K562 (cell line): ENCODE results near the gene KLK3. TPM values are rescaled to one million over a fixed set of nuclear protein-coding genes. Genes with fewer than 3 reads are reported as not detected.

Experiments
- CEBPB ChIP-seq: fragments of 450-650 bp; IDR thresholded peaks from 2 replicates; pipeline ENCODE4 v1.6.1; 2016; ENCODE audit warnings: missing genetic modification characterization, missing compliant biosample characterization
- CHD4 ChIP-seq: fragments of 200-600 bp; sonication (generic); IDR thresholded peaks from 3 replicates; pipeline ENCODE4 v1.6.1; 2012; ENCODE audit warnings: low read depth, mild to moderate bottlenecking, mixed read lengths, low read length, inconsistent platforms; ENCODE audit not compliant: insufficient read depth, insufficient replicate concordance, poor library complexity, severe bottlenecking
- CXXC5 ChIP-seq: fragments of 250-450 bp; sonication (Bioruptor Pico); IDR thresholded peaks from 2 replicates; pipeline ENCODE4 v1.8.0; 2022; ENCODE audit warnings: inconsistent platforms, mild to moderate bottlenecking, moderate library complexity
- EGR1 ChIP-seq: fragments of 450-650 bp; conservative IDR thresholded peaks from 2 replicates; pipeline ENCODE4 v1.6.1; 2017; ENCODE audit warnings: mild to moderate bottlenecking
- ETV5 ChIP-seq: sonication (generic); formaldehyde crosslinking; IDR thresholded peaks from 2 replicates; pipeline ENCODE4 v1.4.0; 2020; ENCODE audit warnings: low read depth, mild to moderate bottlenecking, missing genetic modification reagents
- HNRNPH1 ChIP-seq: fragments of 200-400 bp; formaldehyde crosslinking; optimal IDR thresholded peaks from 2 replicates; pipeline ENCODE3; 2017; ENCODE audit warnings: low read depth, mild to moderate bottlenecking, low read length, moderate library complexity
- LCOR ChIP-seq: sonication (generic); formaldehyde crosslinking; IDR thresholded peaks from 2 replicates; pipeline ENCODE4 v1.8.0; 2022; ENCODE audit warnings: mild to moderate bottlenecking, missing genetic modification reagents
- LEF1 ChIP-seq: fragments of 450-650 bp; IDR thresholded peaks from 2 replicates; pipeline ENCODE4 v1.6.1; 2016; ENCODE audit warnings: mild to moderate bottlenecking
- MTF1 ChIP-seq: fragments of 250-450 bp; sonication (Bioruptor Pico); IDR thresholded peaks from 2 replicates; pipeline ENCODE4 v1.9.0; 2021; ENCODE audit warnings: moderate library complexity, mild to moderate bottlenecking, inconsistent platforms, borderline replicate concordance
- MXD1 ChIP-seq: fragments of 250-450 bp; sonication (Bioruptor Pico); IDR thresholded peaks from 2 replicates; pipeline ENCODE4 v1.8.0; 2021; ENCODE audit warnings: borderline replicate concordance, mild to moderate bottlenecking, moderate library complexity; ENCODE audit not compliant: poor library complexity, severe bottlenecking
- NFE2L1 ChIP-seq: fragments of 450-650 bp; IDR thresholded peaks from 2 replicates; pipeline ENCODE4 v1.6.1; 2016; ENCODE audit warnings: missing genetic modification characterization, low read depth, mild to moderate bottlenecking, missing compliant biosample characterization, moderate library complexity, borderline replicate concordance
- NR0B1 ChIP-seq: fragments of 450-650 bp; IDR thresholded peaks from one replicate; pipeline ENCODE4 v1.6.1; 2018; ENCODE audit warnings: mild to moderate bottlenecking, moderate library complexity; ENCODE audit not compliant: partially characterized antibody
- PRMT5 ChIP-seq: sonication (generic); formaldehyde crosslinking; IDR thresholded peaks from 2 replicates; pipeline ENCODE4 v1.5.0; 2020; ENCODE audit warnings: missing genetic modification reagents
- RFX1 ChIP-seq: fragments of 450-650 bp; IDR thresholded peaks from 2 replicates; pipeline ENCODE4 v1.6.1; 2016; ENCODE audit warnings: mild to moderate bottlenecking, moderate library complexity
- SMAD1 ChIP-seq: fragments of 150-350 bp; IDR thresholded peaks from 2 replicates; pipeline ENCODE4 v1.6.1; 2014; ENCODE audit warnings: low read length, low read depth; ENCODE audit not compliant: partially characterized antibody
- TARDBP ChIP-seq: fragments of 450-650 bp; IDR thresholded peaks from 2 replicates; pipeline ENCODE4 v1.6.1; 2016
- ZBED1 ChIP-seq: IDR thresholded peaks from 2 replicates; pipeline ENCODE4 v1.6.1; 2014
- ZBTB5 ChIP-seq: fragments of 450-650 bp; IDR thresholded peaks from 2 replicates; pipeline ENCODE4 v1.6.1; 2017; ENCODE audit warnings: antibody characterized with exemption
- ZKSCAN3 ChIP-seq: fragments of 250-450 bp; sonication (Bioruptor Pico); IDR thresholded peaks from 2 replicates; pipeline ENCODE4 v1.4.0; 2020
- ZNF431 ChIP-seq: sonication (generic); formaldehyde crosslinking; IDR thresholded peaks from 2 replicates; pipeline ENCODE4 v1.8.0; 2022; ENCODE audit warnings: mild to moderate bottlenecking, missing genetic modification reagents
- ZNF518B ChIP-seq: fragments of 250-450 bp; sonication (Bioruptor Pico); IDR thresholded peaks from 2 replicates; pipeline ENCODE4 v1.5.0; 2021; ENCODE audit warnings: mild to moderate bottlenecking, moderate library complexity
- ZNF551 ChIP-seq: fragments of 250-450 bp; sonication (Bioruptor Pico); IDR thresholded peaks from 2 replicates; pipeline ENCODE4 v1.5.0; 2021; ENCODE audit warnings: mild to moderate bottlenecking, moderate library complexity
- polyA plus RNA-seq, 8 experiments: library from polyadenylated mRNA; depleted of rRNA in 4 of 8; stranded (reverse) in 5 of 8; unstranded in 3 of 8; fragments of >200 nt; fragmentation: Nextera tagmentation in 2 of 8; fragmentation: Illumina TruSeq in 1 of 8; extraction: Ambion mirVana in 2 of 8; extraction: Trizol in 1 of 8; gene quantifications; 2 replicates each; pipeline versions ENCODE4 v1.2.1 to v1.2.3, GENCODE V29; 2011 to 2014; ENCODE audit warnings: inconsistent platforms in 1 of 8, missing spikeins in 1 of 8
- total RNA-seq, 7 experiments: library from RNA; depleted of rRNA in 6 of 7; stranded (reverse); fragments of >200 nt in 6 of 7; fragmentation: Illumina TruSeq in 2 of 7; extraction: Trizol in 2 of 7; gene quantifications; 2 replicates each; pipeline versions ENCODE4 v1.2.1 to v1.2.3, GENCODE V29; 2011 to 2021; ENCODE audit warnings: low replicate concordance in 1 of 7

KLK3 gene
- total and polyA plus RNA-seq, 9 of the 15 experiments (the other 6 are each of a cell fraction or from before 2014, with no cell fraction given): not detected

GRCh38 chr19:50870417-50871089 is 15.8 kb downstream of the KLK3 start (continued):
- TF ChIP-seq NFE2L1: no peak
- TF ChIP-seq SMAD1: no peak
- no peak for TF ChIP-seq ZNF518B (CRISPR knock-in tag)
- no peak for TF ChIP-seq CHD4
- peak; percentile 71; the same call in 1 of the 2 replicates for TF ChIP-seq TARDBP
- no peak for TF ChIP-seq CEBPB (tag)
- TF ChIP-seq MXD1: no peak
- peak; percentile 29; the same call in 1 of the 2 replicates for TF ChIP-seq LEF1
- TF ChIP-seq ZKSCAN3: no peak
- TF ChIP-seq CXXC5 (CRISPR knock-in tag): peak; percentile 96
- 0 out of 2 replicates have a peak, but pooled peaks have one; percentile 6 for TF ChIP-seq EGR1
- no peak for TF ChIP-seq MTF1 (CRISPR knock-in tag)
- no peak for TF ChIP-seq ZBED1
- TF ChIP-seq ZBTB5: no peak
- TF ChIP-seq ZNF551: no peak
- TF ChIP-seq ZNF431 (CRISPR knock-in tag): no peak
- TF ChIP-seq RFX1: no peak
- TF ChIP-seq HNRNPH1: no peak
- no peak for TF ChIP-seq NR0B1
- no peak for TF ChIP-seq PRMT5 (CRISPR knock-in tag)
- no peak; the same call in 1 of the 2 replicates for TF ChIP-seq ETV5
- TF ChIP-seq LCOR: peak; percentile 74
